HG03095 (cell line): Measurements from ENCODE around the gene DKK3.

Experiments
- ATAC-seq: cut with Tn5 transposase; IDR thresholded peaks from one replicate; pipeline ENCODE4 v1.9.1; 2021; ENCODE audit warnings: moderate library complexity; ENCODE audit not compliant: unreplicated experiment

The DKK3 gene

GRCh38 chr11:12005476-12005875, 3.0 kb downstream of the DKK3 start:
- no peak for ATAC-seq

- ATAC-seq = no peak
These were observed 3.4 kb downstream of the DKK3 start for GRCh38 chr11:12005061-12005460.

- no peak for ATAC-seq
These were observed 4.6 kb downstream of the DKK3 start for GRCh38 chr11:12003815-12004214.

- ATAC-seq = no peak
These were observed 5.1 kb downstream of the DKK3 start for GRCh38 chr11:12003336-12003735.

GRCh38 chr11:12001186-12001585, 7.2 kb downstream of the DKK3 start:
- ATAC-seq = no peak

- ATAC-seq = no peak
These were observed 10.2 kb downstream of the DKK3 start for GRCh38 chr11:11998091-11998781.

- ATAC-seq = no peak
These were observed 11.4 kb downstream of the DKK3 start for GRCh38 chr11:11997049-11997322.

- no peak for ATAC-seq
These were observed 11.9 kb downstream of the DKK3 start for GRCh38 chr11:11996321-11997048.

GRCh38 chr11:11995601-11996000, 12.8 kb downstream of the DKK3 start:
- no peak for ATAC-seq

- no peak for ATAC-seq
These were observed 14.6 kb downstream of the DKK3 start for GRCh38 chr11:11993839-11994238.

GRCh38 chr11:11992257-11993212, 15.9 kb downstream of the DKK3 start:
- no peak for ATAC-seq

- no peak for ATAC-seq
These were observed 18.4 kb downstream of the DKK3 start for GRCh38 chr11:11989774-11990744.

GRCh38 chr11:11988681-11989261, 19.7 kb downstream of the DKK3 start:
- ATAC-seq = no peak

GRCh38 chr11:11988099-11988651, 20.3 kb downstream of the DKK3 start:
- ATAC-seq = no peak

GRCh38 chr11:11987503-11988022, 20.9 kb downstream of the DKK3 start:
- ATAC-seq = no peak

- ATAC-seq = no peak
These were observed 22.2 kb downstream of the DKK3 start for GRCh38 chr11:11985954-11986949.

GRCh38 chr11:11985016-11985715, 23.3 kb downstream of the DKK3 start:
- no peak for ATAC-seq

GRCh38 chr11:11984563-11984962, 23.9 kb downstream of the DKK3 start:
- no peak for ATAC-seq
